Neural progenitor cell (in vitro differentiated cells): ENCODE data around the gene RBKS. TPM values are rescaled to one million over a fixed set of nuclear protein-coding genes. Genes with fewer than 3 reads are reported as not detected.

Experiments
- DNase-seq: peaks from one replicate; pipeline ENCODE4 v3.0.0-alpha.2; 2016; ENCODE audit warnings: low spot score
- H2AFZ ChIP-seq: fragments of 200-600 bp; sonication (generic); replicated peaks from 2 replicates; pipeline ENCODE4 v1.6.1; 2016; ENCODE audit warnings: antibody characterized with exemption
- H3F3A ChIP-seq: fragments of 200-600 bp; sonication (generic); 2 replicates; pipeline ENCODE4 v1.6.1; 2016; ENCODE audit warnings: antibody characterized with exemption, low read depth
- H3K27ac ChIP-seq: fragments of 200-600 bp; sonication (generic); 2 replicates; pipeline ENCODE4 v1.5.1; 2016; ENCODE audit warnings: mild to moderate bottlenecking
- H3K27me3 ChIP-seq: fragments of 200-600 bp; sonication (generic); 2 replicates; pipeline ENCODE4 v1.6.1; 2016; ENCODE audit warnings: mild to moderate bottlenecking, moderate library complexity
- H3K36me3 ChIP-seq: fragments of 200-600 bp; sonication (generic); 2 replicates; pipeline ENCODE4 v1.5.1; 2016
- H3K4me1 ChIP-seq: fragments of 200-600 bp; sonication (generic); 2 replicates; pipeline ENCODE4 v1.6.1; 2016; ENCODE audit warnings: mixed run types
- H3K4me2 ChIP-seq: fragments of 200-600 bp; sonication (generic); 2 replicates; pipeline ENCODE4 v1.6.1; 2016
- H3K4me3 ChIP-seq: fragments of 200-600 bp; sonication (generic); 2 replicates; pipeline ENCODE4 v1.5.1; 2016
- H3K79me2 ChIP-seq: fragments of 200-600 bp; sonication (generic); 2 replicates; pipeline ENCODE4 v1.6.1; 2016; ENCODE audit warnings: low read depth
- H3K9ac ChIP-seq: fragments of 200-600 bp; sonication (generic); 2 replicates; pipeline ENCODE4 v1.6.1; 2016
- H3K9me3 ChIP-seq: fragments of 200-600 bp; sonication (generic); 2 replicates; pipeline ENCODE4 v1.5.1; 2016; ENCODE audit warnings: low read depth
- H4K20me1 ChIP-seq: fragments of 200-600 bp; sonication (generic); 2 replicates; pipeline ENCODE4 v1.6.1; 2016; ENCODE audit warnings: low read depth
- H3K27ac Mint-ChIP-seq: 3 replicates; pipeline ENCODE4 v1.8.0; 2021; ENCODE audit warnings: mixed read lengths
- H3K27me3 Mint-ChIP-seq: 2 replicates; pipeline ENCODE4 v1.8.0; 2022; ENCODE audit warnings: low read depth, mild to moderate bottlenecking, inconsistent platforms, moderate library complexity, mixed read lengths; ENCODE audit not compliant: insufficient read depth
- H3K36me3 Mint-ChIP-seq: 3 replicates; pipeline ENCODE4 v1.8.0; 2021; ENCODE audit warnings: mixed read lengths
- H3K4me1 Mint-ChIP-seq: 3 replicates; pipeline ENCODE4 v1.8.0; 2021; ENCODE audit warnings: mixed read lengths
- H3K4me3 Mint-ChIP-seq: 3 replicates; pipeline ENCODE4 v1.8.0; 2021; ENCODE audit warnings: mild to moderate bottlenecking, moderate library complexity, mixed read lengths
- H3K9me3 Mint-ChIP-seq: 3 replicates; pipeline ENCODE4 v1.8.0; 2020; ENCODE audit warnings: mixed read lengths
- CTCF ChIP-seq: fragments of 200-600 bp; sonication (generic); IDR thresholded peaks from 2 replicates; pipeline ENCODE4 v1.5.1; 2017; ENCODE audit warnings: antibody characterized with exemption, mild to moderate bottlenecking
- EZH2 ChIP-seq: fragments of 200-600 bp; sonication (generic); IDR thresholded peaks from 2 replicates; pipeline ENCODE4 v1.6.1; 2017; ENCODE audit warnings: antibody characterized with exemption, mild to moderate bottlenecking, moderate library complexity
- EZH2phosphoT487 ChIP-seq: fragments of 200-600 bp; sonication (generic); IDR thresholded peaks from 2 replicates; pipeline ENCODE4 v1.6.1; 2017; ENCODE audit warnings: antibody characterized with exemption
- total RNA-seq: library from RNA; depleted of rRNA; stranded (reverse); fragments of >200 nt; gene quantifications from 2 replicates; pipeline ENCODE4 v1.2.3, GENCODE V29; 2015; ENCODE audit warnings: low replicate concordance

Gene RBKS
- total RNA-seq, 1 donor from 2014 or later, result 8.5 TPM

GRCh38 chr2:27823135-27823534 is 67.1 kb downstream of the RBKS start:
- H3K9me3 ChIP-seq, result peaks cover 7% of the 10 kb centered on the region
- H2AFZ ChIP-seq, result no peak overlapping the region
- Mint-ChIP-seq H3K36me3 (peaks cover 2% of the 10 kb centered on the region), H3K4me1 (no peaks in the 10 kb centered on the region), H3K27ac (no peak overlapping the region), H3K27me3 (no peaks in the 10 kb centered on the region), H3K4me3 (no peak overlapping the region), H3K9me3 (peaks cover 4% of the 10 kb centered on the region)
- H3K27me3 ChIP-seq, result no peaks in the 10 kb centered on the region
- H3K79me2 ChIP-seq, result no peaks in the 10 kb centered on the region
- H3K9ac ChIP-seq, result no peak overlapping the region
- H3K4me1 ChIP-seq, result no peaks in the 10 kb centered on the region
- no peaks in the 10 kb centered on the region for H4K20me1 ChIP-seq
- H3F3A ChIP-seq, result no peaks in the 10 kb centered on the region
- TF ChIP-seq CTCF (no peak), EZH2 (no peak), EZH2phosphoT487 (no peak)
- no peak overlapping the region for H3K27ac ChIP-seq
- no peak overlapping the region for H3K4me2 ChIP-seq
- H3K4me3 ChIP-seq, result no peak overlapping the region
- H3K36me3 ChIP-seq, result no peaks in the 10 kb centered on the region
- no peak for DNase-seq

DNA sequence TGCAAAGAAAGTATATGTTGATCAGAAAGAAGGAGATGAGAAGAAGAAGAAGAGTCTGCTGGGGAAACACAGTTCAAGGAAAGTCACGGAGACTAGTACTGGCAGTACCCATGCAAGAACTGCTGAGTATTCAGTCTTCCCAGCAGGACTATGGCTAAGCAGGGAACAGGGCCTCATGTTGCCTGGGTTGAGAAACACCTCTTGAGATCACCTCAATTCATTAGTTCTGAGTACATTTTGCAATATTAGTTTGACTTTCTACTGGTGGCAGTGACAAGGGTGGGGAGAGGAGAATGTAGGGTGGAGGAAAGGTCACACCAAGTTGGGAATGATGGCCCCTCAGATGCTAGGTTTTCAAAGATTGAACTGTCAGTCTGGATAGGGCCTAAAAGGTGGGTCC is 68.1 kb downstream of the RBKS start:
- Histone ChIP-seq H3K36me3 (no peaks in the 10 kb centered on the region), H3K9me3 (peaks cover 7% of the 10 kb centered on the region), H3K27me3 (no peaks in the 10 kb centered on the region), H2AFZ (no peak overlapping the region), H3F3A (no peaks in the 10 kb centered on the region), H3K4me3 (no peak overlapping the region), H3K4me1 (no peaks in the 10 kb centered on the region), H3K9ac (no peak overlapping the region), H3K27ac (no peak overlapping the region), H3K4me2 (no peak overlapping the region), H3K79me2 (no peaks in the 10 kb centered on the region), H4K20me1 (no peaks in the 10 kb centered on the region)
- H3K4me1 Mint-ChIP-seq, result no peaks in the 10 kb centered on the region
- no peak for DNase-seq
- H3K27ac Mint-ChIP-seq, result no peak overlapping the region
- no peak overlapping the region for H3K4me3 Mint-ChIP-seq
- H3K27me3 Mint-ChIP-seq, result no peaks in the 10 kb centered on the region
- peaks cover 2% of the 10 kb centered on the region for H3K36me3 Mint-ChIP-seq
- TF ChIP-seq CTCF (no peak), EZH2 (no peak), EZH2phosphoT487 (no peak)
- peaks cover 4% of the 10 kb centered on the region for H3K9me3 Mint-ChIP-seq

DNA sequence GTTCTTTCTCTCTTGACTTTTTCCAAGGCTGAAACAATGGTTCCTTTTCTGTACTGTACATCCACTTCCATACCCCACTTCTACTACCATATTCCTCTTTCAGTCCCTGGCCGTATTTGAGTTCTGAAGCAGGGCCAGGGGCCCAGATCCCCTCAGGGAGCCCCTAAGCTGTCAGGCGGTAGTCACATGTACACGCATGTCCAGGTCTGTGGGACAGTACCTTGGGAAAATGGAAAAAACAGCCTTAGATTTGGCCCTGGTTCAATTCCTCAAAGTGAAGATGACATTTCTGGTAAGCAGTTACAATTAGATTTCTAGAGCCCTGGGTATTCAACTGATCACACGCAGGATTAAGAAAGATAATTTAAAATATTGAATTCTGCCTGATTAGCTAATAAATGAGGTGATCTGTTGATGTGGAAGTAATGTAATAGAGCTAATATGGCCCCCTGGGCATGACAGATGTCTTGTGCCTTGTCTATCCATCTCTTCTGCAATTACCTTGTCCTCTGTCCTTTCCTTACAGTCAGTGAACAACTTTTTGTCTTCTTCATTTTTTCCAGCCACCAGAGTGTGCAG is 74.2 kb downstream of the RBKS start:
- peaks cover 3% of the 10 kb centered on the region for H3K27me3 Mint-ChIP-seq
- Histone ChIP-seq H3F3A (no peaks in the 10 kb centered on the region), H3K4me1 (no peaks in the 10 kb centered on the region), H3K27me3 (no peaks in the 10 kb centered on the region), H3K9me3 (no peaks in the 10 kb centered on the region), H3K79me2 (no peaks in the 10 kb centered on the region), H3K9ac (no peak overlapping the region), H3K4me2 (no peak overlapping the region), H3K27ac (no peak overlapping the region), H4K20me1 (no peaks in the 10 kb centered on the region), H2AFZ (no peak overlapping the region), H3K36me3 (no peaks in the 10 kb centered on the region), H3K4me3 (no peak overlapping the region)
- no peak for TF ChIP-seq EZH2phosphoT487
- TF ChIP-seq CTCF, result no peak
- TF ChIP-seq EZH2, result no peak
- DNase-seq, result no peak
- H3K36me3 Mint-ChIP-seq, result no peaks in the 10 kb centered on the region
- no peaks in the 10 kb centered on the region for H3K4me1 Mint-ChIP-seq
- no peaks in the 10 kb centered on the region for H3K9me3 Mint-ChIP-seq
- H3K4me3 Mint-ChIP-seq, result no peak overlapping the region
- H3K27ac Mint-ChIP-seq, result no peak overlapping the region
